ENCODE data around the gene C12orf42.

Gene C12orf42

DNA sequence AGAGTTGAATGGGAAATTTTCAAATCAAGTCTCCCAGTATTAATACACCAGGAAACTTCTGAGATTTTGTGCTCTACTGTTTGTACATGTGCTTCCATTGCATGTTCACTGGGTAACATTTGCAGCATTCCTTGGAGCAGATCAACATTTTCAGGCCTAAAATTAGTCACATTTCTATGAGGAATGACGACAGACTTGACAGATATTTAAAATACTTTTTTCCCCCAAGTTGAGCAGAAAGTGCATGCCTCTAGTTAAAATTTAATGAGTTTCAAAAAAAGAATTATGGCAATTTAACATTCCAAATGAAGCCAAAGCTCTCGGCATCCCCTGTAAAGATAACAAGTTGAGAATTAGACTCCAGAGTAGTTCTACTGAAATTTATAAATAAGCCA, 72.3 kb downstream of the C12orf42 start:
- no peak for DNase-seq

DNA sequence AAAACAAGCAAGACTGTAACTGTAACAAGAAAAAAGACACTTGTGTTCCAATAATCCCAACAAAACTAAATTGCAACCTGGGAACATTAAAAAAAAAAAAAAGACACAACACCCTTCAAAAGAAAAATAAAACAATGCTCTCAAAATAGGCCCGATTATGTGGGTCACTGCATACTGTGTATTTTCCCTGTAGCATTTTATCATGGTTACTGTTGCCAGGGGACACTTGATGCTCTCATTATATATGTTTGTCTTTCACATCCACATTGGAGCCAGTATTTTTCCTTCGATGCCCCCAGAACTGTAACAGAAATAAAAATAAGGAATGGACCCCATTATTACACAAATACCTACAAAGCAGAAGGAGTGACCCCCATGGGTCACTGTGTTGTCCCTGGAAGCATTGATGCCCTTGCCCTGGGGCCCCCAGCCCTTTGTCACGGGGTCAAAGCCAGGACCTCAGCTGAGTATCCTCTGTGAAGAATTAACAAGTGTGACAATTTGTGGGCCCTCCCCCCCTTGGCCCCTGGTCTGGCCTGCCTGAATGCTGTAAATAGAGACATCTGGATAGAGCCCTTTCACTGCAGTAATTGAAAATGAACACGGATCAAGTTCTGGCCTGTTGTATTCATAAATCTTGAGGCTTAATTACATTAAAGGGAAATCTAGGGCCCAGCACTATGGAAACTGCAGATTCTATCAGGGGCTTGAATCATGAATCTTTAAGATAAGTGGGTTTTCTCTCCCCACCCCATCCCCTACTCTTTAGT, 72.8 kb downstream of the C12orf42 start:
- no peak for DNase-seq

DNA sequence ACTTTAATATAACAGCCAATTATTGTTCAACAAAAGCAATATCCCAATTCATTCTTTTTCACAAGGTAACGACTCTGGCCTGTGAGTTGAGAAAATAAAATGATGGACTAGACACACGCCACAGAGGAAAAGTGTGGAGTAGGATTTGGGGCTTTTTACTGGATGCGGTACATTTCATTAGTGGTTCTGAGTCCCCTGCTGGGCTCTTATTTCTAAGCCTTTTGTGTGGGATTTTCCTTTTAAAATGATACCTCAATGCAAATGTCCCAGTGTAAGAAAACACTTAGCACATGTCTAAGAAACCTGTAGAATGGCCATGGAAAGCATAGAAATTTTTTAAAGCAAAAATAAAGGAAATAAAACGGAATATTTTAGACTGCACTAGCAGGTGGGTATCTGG, 73.4 kb downstream of the C12orf42 start:
- DNase-seq, result no peak

DNA sequence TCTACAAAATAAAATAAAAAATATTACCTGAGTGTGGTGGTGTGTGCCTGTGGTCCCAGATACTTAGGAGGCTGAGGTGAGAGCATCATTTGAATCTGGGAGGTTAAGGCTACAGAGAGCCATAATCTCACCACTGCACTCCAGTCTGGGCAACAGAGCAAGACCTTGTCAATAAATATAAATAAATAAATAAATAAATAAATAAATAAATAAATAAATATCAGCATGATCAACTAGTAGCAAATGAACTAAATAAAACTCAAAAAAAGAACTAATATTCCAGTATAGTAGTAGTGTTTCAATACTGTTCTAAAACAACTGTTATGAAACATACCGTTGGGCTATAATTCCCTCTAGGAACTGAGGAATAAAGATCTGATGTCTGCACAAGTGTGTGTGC, 74.4 kb downstream of the C12orf42 start:
- DNase-seq, result no peak

DNA sequence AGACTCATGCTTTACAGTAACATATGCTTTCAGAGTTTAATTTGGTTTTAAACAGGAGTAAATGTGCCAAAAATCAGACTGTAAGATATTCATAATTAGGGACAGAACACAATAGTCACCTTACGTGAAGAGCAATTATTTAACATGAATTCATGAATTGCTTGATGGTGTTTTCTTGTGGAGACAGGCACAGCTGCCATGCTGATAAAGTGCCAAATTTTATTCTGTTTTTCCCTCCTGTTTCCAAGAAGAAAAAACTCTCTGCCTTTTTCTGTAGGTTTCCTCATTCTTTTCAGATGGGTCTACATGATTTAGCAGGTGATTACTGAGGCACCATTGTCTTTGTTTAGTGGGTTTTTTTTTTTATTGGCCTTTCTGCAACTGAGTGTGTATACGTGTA, 80.1 kb downstream of the C12orf42 start:
- no peak for DNase-seq

DNA sequence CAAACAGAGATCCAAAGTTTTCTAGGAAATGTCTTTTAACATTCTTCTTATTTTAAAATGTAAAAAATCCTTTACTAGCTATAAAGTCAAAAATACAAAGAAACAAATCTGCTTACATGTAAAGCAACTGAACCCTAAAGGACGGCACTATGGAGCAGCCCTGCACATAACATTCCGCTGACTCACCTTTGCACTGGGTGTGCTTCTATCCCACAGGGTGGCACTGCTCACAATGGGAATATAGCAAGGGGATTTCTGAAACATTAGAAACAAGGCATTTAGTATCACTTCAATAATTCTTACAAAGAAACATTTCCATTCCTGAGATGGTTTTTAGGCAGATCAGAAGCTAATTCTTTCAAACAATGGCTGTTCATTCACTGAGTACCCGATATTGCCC, 94.3 kb downstream of the C12orf42 start:
- peak; percentile 1 for DNase-seq

DNA sequence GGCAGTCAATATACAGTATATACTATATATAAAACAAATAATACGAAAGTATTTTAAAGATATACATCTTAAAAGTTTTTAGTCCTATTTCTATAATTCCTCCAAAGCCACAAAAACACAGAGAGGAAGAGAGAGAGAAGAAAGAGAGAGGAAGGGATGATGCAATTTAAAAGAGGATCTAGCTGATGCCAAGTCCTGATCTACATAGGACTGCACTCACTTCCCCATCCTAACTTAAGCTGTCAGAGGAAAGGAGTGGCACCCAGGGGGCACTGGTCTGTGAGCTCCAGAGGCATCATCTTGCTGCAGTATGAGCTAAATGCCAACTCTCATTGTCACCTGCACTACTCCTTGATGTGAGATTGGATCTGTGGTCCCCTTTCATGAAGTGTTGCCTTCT, 95.8 kb downstream of the C12orf42 start:
- no peak for DNase-seq

DNA sequence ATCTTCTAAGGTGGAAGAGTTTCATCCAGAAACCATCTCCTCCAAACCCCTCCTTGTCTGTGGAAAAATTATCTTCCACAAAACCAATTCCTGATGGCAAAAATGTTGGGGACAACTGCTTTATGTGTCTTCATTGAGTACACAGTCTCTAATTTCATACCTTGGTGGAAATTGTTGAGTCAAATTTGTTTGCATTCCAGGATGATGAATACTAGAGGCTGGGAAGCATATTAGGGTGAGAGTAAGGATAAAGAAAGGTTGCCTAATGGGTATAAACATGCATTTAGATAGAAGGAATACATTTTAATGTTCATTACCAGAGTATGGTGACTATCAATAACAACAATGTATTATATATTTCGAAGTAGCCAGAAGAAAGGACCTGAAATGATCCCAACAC, 98.2 kb downstream of the C12orf42 start:
- DNase-seq, result no peak

DNA sequence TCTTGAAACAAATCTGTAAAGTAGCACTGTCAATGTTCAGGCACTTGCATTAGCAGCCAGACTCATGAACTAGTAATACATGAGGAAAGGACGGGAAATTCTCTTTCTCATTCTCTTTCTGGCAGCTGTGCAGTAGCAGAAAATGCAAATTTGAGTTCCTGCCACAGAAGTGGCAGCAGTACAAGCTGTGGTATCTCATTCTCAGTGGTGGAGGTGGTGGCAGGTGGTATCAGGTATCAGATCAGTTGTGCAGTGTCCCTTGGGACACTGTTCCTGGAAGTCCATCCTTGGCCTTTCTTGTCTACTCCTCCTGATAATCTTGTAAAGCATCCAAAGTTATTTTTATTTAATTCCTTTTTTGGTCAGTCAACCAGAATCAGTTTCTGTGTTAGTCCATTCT, 103.0 kb downstream of the C12orf42 start:
- DNase-seq, result no peak

DNA sequence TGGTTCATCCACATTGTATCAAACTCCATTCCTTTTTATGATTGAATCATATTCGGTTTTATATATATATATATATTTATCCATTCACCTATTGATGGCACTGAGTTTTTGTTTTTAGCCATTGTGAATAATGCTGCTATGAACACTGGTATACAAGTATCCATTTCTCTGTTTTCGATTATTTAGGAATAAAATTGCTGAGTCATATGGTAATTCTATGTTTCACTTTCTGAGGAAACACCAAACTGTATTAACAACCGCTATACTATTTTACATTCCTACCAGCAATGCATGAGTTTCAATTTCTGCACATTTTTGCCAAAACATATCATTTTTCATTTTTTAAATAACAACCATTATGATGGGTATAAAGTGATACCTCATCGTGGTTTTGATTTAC, 104.7 kb downstream of the C12orf42 start:
- no peak for DNase-seq

DNA sequence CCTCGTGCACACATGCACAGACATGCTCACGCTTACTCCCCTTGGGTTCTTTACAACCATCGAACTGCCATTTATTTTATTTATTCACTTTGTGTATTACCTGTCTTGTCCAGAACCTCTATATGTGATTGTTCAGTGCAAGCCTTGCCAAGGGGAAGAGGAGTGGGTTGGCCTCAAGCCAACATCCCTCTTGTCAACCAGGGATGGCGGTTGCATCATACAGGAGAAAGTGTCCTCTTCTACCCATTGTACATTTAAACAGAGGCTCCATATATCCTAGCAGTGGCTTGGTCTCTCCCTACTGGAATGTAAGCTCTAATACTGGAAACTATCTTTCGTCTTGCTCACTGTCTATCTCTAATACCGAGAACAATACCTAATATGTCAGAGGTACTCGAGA, 108.4 kb downstream of the C12orf42 start:
- no peak for DNase-seq

DNA sequence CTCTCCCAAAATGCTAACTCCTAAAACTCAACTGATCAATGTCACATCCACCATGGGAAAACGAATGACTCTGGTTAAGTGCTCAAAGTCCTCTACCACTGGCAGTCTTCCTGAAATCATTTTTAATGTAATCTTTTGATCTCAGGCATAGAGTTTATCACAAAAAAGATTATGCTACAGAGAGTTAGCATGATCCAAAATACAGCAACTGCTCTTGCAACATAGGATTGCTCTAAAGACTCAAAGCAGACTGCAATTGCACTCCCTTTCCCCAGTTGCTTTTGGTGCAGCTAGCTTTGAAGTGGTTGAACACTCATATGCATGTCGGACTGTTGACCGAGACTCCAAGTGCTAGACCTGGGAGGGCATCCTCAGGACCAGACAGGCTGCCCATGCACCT, 109.3 kb downstream of the C12orf42 start:
- no peak for DNase-seq

DNA sequence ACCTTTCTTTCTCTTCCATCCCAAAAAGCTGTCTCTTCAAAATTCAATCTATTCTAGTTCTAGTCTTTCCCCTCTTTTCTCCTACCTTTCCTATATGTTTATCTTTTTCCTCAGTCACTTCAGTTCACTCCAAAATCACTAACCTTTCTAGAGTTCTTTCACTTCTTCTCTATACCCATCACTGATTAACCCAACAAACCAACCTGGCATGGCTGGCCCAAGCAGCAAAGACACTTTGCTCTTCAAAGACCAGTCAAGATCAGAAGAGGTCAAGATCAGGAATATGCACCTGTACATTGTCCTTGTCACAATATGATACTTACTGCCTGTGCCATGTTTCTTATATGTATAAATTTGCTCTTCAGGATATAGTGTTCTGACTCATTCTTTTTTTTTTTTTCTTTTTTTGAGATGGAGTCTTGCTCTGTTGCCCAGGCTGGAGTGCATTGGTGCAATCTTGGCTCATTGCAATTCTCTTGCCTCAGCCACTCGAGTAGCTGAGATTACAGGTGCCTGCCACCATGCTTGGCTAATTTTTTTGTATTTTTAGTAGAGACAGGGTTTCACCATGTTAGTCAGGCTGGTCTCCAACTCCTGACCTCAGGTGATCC, 112.9 kb downstream of the C12orf42 start:
- DNase-seq, result no peak

DNA sequence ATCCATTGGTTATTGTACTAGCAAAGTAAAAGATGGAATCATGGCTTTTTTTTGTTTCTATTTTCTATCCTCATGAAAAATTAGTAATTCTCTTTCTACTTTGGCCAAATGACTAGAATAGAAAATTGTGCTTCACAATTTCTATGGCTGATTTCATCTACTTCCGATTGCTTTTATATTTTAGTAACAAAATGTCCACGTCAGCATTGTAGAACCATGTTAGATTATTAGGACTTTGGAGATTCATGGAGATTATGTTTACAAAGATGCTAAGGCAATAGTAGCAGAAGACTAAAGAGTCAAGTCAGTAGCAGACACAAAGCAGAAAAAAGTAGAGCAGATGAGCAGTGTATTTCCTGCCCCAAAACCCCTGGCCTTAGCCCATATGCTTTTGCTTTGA, 113.6 kb downstream of the C12orf42 start:
- DNase-seq, result no peak

DNA sequence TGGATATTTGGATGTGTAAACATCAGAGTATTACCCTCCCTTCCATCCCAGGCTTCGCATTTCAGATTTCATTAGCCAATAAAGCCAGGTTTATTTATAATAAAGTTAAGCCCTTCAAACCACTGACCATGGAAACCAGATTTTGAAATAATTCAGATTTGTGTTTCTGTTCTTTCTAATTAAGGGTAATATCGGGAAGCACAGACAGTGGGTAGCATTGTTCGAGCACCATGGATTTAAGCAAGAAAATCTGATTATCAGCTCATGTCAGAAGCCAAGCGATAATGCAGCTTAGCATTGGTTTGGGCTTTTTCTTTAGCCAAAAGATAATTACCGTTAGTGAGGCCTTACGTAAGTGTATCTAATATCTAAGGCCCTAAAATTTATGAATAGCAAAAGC, 116.1 kb downstream of the C12orf42 start:
- DNase-seq, result no peak

DNA sequence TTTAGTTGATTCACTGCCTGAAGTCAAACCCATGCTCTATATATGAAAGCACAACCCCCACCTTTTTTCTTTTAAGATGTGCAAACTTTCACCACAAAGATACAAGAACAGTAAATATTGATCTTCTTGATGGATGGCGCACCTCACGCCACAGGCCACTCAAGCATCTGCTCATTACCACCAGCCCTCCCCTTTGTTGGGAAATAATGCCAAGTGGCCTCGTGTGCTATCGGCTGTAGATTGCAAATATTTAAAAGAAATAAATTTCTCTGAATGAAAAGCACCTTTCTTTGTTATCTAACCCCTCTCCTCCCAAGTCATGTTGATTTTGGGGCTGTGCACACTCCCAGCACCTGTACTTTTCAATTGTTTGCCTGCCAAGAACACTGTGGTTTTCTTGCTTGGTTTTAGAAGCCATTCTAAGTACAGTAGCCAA, 122.7 kb downstream of the C12orf42 start:
- no peak for DNase-seq

DNA sequence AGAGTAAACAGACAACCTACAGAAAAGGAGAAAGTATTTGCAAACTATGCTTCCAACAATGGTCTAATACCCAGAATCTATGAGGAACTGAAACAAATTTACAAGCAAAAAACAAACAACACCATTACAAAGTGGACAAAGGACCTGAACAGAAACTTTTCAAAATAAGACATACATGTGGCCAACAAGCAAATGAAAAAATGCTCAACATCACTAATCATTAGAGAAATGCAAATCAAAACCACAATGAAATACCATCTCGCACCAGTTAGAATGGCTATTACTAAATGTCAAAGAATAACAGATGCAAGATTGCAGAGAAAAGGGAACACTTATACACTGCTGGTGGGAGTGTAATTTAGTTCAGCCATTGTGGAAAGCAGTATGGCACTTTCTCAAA, 125.8 kb downstream of the C12orf42 start:
- DNase-seq, result no peak

DNA sequence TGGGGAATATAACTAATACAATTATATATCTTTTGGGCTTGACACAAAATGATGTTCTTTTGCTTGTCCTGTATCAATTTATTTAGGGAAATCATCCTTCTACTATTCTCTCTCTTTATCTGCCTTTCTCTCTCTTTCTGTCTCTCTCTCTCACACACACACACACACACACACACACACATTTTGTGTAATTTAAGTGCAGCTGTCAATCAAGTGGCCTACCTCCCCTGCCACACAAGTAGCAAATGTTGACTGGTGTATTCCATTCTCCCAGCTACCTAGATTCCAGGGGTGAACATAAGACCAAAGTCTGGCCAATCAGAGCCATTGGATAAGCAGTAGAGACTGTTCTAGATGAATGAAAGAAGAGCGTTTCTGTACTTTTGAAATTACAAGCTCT, 127.6 kb downstream of the C12orf42 start:
- DNase-seq, result no peak

DNA sequence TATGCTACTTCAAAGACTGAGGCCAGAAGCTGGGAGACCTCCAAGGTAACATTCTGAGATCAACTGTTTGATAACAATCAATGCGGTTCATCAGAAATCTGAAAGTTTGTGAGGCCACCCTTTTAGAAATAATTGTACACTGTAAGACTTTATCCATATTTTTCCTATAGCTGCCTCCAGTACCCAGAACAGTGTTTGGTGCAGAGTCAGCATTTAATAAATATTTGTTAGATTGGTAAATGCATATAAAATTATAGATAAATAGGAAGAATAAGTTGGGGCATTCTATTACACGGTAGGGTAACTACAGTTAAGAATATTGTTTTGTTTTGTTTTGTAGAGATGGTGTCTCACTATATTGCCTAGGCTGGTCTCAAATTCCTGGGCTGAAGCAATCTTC, 141.4 kb downstream of the C12orf42 start:
- DNase-seq, result no peak

DNA sequence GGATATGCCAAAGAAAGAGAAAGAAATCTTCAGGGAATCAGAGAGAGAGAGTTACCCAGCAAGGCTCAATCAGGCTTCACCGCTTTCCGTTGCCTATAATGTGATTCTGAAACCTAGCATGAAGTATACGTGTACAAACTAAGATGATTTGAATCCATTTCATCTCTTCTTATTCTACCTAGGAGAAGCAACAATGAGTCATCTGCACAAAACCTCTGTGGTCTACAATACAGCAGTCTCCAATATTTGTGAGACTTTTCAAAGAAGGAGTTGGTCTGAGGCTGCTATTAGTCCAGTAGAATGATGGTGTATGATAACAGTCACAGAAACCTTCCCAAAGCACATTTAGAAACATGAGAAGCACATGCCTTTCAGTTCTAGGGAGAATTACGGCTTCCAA, 141.9 kb downstream of the C12orf42 start:
- no peak for DNase-seq

DNA sequence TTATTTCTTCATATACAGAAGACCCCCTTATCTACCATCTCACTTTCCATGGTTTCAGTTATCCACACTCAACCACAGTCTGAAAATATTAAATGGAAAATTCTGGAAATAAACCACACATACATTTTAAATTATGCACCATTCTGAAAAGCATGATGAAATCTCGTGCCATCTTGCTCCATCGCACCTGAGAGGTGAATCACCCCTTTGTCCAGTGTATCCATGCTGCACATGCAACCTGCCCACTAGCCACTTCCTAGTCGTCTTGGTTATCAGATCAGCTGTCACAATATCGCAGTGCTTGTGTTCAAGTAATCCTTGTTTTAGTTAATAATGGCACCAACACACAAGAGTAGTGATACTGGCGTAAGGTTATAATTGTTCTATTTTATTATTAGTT, 145.7 kb downstream of the C12orf42 start:
- DNase-seq, result no peak

DNA sequence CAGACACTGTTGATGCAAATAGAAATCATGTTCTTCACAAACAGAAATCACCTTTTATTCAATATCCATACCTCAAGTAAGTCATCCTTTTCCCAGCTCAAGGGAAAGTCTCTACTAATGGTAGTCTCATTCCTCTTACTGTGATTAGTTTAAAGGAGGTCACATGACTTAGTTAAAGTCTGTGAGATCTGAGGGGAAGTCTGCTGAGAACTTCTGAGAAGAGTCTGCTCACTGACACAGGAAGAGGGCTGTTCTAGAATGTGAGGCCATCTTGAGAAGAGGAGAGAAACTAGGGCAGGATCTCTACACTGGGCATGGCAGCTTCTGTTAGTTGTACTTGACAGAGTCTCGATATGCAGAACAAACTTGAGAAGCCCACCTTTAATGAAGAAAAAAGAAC, 146.8 kb downstream of the C12orf42 start:
- DNase-seq, result no peak

DNA sequence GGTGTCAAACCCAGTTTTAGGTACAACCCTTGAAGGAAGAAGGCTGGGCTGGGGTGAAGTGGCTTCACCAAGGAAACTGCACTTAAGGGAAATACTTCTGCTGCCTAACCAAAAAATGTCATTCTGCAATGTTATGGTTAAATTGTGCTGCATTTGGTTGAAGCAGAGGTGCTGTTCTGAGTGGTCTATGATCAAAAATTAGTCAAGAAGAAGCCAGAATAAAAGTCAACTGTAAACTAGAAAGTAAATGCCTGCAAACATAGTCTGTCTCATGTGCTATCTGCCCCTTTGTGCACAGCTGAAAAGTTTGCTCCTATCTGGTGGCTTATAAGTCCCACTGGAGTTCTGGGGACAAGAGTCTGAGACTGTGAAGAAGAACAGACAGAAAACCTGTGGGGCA, 158.8 kb downstream of the C12orf42 start:
- DNase-seq, result no peak

DNA sequence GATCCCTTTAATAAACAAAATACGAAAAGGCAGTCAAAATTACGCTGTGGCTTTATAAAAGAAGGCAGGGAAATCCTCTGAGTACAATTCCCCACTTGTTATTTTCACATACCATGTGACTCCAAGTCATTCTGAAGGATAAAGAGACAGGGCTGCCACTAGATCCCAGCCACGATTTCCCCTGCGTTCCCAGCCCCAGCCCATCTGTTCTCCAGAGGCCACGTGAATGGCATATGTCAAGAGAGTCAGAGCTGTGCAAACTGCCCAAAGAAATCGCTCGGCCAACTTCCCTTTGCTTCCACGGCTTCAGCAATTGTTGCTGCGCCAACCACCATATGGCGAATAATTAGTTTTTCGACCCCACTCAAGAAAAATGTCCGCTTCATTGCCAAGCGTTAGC, 161.3 kb downstream of the C12orf42 start:
- DNase-seq, result no peak

DNA sequence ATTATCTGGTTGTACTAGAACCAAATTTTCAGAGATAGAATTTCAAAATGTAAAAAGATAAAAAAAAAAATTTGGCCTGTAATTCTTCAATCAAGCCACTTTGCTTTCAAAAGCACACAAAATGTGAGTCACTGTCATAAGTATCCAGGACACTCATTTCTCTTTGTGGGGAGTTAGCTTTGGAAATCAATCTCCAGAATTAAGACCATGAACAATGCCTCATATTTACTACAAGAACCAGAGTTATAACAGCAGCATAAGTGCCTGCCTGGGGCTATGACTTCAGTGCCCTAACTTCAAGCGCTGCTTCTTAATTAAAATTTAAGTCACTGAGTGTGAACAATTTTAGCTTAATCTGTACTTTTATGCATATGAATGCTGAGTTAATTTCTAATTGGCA, 162.1 kb downstream of the C12orf42 start:
- DNase-seq, result no peak

Data from CD4-positive, alpha-beta T cell treated with Interleukin-4 for 4 hours (primary cell).